GM12874 (cell line): ENCODE measurements around the gene TRIM66.

Experiments
- TF ChIP-seq, protein P1 (sequence below): IDR thresholded peaks from 2 replicates; pipeline ENCODE4 v1.5.1; 2011; ENCODE audit warnings: low read depth, mild to moderate bottlenecking, control low read depth, low read length, moderate library complexity; ENCODE audit not compliant: insufficient read depth

Gene TRIM66

DNA sequence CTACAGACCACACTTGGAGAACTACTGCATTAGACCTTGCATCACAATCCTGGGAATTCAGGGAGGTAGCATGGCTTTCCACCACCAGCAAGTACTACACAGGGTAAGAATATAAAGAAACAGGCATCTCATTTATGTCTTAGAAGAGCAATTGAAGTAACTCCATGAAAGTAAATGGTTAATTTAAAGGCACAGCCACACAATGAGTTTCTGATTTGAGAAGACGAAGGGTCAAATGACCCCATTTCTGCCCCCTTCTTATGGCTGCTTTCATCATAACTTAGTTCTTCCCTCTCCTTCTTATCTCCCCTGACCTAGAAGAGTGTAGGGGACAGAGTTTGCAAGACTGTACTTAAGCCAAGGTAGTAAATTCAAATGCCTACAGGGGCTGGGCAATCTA, 6.0 kb downstream of the TRIM66 start:
- TF ChIP-seq, protein P1, sequence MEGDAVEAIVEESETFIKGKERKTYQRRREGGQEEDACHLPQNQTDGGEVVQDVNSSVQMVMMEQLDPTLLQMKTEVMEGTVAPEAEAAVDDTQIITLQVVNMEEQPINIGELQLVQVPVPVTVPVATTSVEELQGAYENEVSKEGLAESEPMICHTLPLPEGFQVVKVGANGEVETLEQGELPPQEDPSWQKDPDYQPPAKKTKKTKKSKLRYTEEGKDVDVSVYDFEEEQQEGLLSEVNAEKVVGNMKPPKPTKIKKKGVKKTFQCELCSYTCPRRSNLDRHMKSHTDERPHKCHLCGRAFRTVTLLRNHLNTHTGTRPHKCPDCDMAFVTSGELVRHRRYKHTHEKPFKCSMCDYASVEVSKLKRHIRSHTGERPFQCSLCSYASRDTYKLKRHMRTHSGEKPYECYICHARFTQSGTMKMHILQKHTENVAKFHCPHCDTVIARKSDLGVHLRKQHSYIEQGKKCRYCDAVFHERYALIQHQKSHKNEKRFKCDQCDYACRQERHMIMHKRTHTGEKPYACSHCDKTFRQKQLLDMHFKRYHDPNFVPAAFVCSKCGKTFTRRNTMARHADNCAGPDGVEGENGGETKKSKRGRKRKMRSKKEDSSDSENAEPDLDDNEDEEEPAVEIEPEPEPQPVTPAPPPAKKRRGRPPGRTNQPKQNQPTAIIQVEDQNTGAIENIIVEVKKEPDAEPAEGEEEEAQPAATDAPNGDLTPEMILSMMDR, result no peak

DNA sequence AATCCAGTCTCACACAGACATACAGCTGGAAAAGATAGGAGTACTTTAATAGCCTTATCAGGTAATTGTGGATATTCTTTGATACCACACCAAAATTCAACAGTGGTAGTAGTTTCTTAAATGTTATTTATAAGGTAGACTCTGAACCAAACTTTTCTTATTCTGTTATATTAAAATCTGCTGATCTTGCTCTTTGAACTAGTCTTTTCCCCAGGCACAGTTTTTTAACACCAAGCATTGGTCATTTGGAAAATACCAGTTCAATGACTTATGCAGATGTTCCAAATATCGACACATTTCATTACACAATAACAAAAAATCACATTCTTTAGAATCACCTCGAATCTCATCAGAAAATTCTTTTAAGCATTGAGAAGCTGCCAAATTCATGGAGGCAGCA, 7.6 kb downstream of the TRIM66 start:
- TF ChIP-seq, protein P1, result no peak

DNA sequence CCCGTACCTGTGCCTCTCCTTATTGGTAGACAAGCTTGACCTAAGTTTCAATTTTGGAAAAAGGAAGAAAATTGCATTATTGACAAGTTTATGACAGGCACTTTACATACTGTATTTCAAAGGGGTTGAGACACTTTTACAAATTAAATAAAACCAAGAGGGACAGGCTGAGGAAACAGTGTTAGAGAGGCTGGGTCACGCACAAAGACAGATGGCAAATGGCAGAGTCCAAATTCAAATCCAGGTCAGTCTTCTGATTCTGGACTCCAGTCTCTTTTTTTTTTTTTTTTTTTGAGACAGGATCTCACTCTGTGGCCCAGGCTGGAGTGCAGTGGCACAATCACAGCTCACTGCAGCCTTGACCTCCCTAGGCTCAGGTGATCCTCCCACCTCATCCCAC, 10.1 kb downstream of the TRIM66 start:
- TF ChIP-seq, protein P1, result no peak

DNA sequence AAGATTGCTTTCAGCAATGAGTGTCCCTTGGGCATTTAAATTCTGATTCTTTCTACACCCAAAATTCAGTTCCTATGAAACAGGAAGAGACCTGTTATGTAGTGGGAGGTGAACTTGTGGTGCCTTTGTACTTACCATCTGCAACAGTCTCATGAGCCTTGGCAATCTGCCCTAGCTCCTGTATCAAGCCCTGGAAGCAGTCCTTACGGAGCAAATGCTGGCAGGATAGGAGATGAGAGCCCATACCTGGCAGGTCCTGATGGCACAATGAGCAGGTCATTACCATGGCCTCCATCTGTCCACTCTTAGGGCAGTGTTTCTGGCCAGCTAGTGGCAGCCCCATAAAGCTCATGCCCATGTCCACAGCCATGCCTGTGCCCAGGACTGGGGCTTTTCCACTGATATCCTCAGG, 10.8 kb downstream of the TRIM66 start:
- TF ChIP-seq, protein P1, result no peak

DNA sequence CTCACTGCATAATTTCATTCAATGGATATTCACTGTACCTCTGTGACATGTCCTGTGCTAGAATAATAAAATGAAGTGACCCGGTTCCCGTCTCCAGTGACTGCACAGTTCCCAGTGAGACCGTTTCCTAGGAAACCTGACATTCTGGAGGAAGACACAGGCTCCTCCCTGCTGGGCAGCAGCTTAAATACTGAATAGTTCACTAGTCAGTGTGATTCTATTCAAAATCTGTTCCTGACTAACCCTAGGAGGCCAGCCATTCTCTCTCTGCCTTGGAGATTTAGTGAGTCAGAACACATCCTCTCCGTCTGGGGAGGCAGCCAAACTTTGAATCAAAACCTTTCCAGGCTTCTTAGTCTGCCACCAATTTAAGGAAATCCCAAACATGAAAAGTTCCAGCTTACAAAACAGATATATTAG, 11.3 kb downstream of the TRIM66 start:
- TF ChIP-seq, protein P1, result no peak

DNA sequence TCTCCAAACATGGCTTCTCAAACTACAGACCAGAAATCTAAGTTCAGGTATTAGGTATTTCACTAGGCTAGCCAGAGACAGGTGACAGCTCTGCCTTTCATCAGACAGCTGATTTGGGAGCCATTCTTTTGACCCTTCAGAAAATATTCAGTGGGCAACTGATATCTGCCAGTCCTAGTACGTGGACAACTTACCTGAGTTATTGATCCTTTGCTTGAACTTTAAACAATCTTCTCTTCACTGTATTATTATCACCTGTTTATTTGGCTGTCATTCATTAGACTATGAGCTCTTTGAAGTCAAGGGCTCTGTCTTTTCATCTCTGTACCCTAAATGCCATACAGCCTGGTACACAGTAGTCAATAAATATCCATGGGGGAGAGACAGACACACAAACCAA, 17.2 kb downstream of the TRIM66 start:
- TF ChIP-seq, protein P1, result no peak

DNA sequence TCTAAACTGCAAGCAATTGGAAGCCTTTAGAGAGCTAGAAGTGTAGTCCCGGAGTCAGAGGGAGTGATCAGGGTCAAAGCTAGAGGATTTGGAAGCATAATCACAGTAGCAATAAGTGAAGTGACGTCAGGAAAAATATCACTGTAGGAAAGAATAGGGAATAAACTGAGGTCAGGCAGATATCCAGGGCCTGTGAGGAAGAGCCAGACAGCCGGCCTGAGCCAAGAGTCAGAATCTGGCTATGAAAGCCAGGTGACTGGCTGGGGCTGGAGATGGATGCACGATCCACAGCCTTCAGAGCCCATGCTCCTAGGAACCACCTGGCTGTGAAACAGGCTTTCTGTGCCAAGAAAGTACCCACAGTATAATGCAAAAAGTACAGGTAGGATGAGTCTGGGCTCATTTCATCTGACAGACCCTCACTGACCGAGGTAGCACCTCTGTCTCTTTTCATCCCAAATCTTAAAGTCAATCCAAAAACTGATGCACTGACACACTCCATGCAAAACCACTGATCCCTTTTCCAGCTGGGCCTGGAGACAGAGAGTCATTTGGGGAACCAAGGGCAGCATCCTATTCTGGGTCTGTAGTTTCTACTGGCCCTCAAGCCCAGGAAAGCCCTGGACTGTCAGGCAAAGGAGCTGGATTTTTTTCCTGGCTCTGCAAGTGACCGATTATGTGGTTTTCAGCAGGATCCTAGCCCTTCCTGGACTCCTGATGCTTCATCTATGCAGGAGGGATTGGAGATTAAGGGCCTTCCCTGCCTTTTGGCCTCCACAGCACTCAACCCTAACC, 21.3 kb downstream of the TRIM66 start:
- TF ChIP-seq, protein P1, result no peak
